A172 (cell line): Measurements from ENCODE around the gene MB. TPM values are rescaled to one million over a fixed set of nuclear protein-coding genes. Genes with fewer than 3 reads are reported as not detected.
"Not testable (repeated sequence)": the region's sequence is repeated elsewhere in the genome, so short reads cannot be mapped to it uniquely, and the experiment has no call there.

Source experiments
- DNase-seq: peaks from one replicate; pipeline ENCODE4 v3.0.0-alpha.2; 2015; ENCODE audit warnings: low spot score
- total RNA-seq: library from RNA; depleted of rRNA; stranded (reverse); fragments of >200 nt; shearing (Covaris generic); gene quantifications from 2 replicates; pipeline ENCODE4 v1.2.3, GENCODE V29; 2014; rRNA removed

MB gene
- total RNA-seq: 3.9 and 4.5 TPM in 2 replicates

DNA sequence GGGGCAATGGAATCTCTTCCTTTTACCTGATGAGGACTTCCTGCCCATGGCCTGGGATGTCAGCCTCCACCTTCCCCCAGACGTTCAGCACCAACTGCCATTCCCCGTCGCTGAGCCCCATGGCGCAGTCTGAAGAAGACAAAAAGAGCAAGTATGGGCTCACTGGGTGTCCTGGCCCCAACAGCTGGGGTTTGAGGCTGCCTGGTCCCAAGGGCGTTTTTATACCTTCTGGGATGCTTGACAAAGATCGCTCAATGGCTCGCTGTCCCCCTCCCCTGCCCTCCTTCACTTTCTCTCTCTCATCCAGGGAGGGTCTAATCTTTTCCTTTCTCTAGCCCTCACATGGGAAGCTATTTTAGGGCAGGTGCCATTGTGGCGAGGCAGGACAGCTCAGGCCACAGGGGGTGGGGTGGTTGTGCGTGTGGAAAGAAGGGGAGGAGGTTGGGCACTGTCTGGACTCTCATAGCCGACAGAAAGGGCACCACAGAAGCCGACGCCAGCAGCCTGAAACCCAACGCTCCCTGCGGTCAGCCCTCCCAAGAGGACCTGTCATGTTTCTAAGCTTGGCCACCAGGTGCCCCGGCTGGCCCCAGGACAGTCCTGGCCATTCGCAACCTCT lies at the start of gene MB:
TSS of gene MB (minus strand) at position 193 of the 619 bp plus-strand sequence. CDS start at position 121, 72 bp downstream.
- no peak for DNase-seq

DNA sequence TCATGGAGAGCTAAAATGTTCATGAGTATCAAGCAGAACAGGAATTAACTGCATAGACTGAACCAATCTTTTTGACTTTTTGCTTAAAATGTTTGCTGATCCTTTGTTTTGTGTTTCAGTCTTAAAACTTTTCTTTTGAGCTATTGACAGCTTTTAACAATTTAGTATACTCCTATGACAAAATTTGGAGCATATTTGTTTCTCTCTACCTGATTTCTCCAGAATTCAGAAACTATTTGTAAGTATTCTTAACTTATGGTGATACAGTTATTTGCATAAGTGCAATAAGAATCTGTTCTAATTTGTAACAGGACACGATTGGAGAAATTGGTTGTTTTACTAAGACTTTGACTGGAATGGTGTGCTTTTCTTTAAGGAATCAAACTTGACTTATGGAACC lies 49.6 kb upstream of the MB start:
- not testable (repeated sequence) for DNase-seq

DNA sequence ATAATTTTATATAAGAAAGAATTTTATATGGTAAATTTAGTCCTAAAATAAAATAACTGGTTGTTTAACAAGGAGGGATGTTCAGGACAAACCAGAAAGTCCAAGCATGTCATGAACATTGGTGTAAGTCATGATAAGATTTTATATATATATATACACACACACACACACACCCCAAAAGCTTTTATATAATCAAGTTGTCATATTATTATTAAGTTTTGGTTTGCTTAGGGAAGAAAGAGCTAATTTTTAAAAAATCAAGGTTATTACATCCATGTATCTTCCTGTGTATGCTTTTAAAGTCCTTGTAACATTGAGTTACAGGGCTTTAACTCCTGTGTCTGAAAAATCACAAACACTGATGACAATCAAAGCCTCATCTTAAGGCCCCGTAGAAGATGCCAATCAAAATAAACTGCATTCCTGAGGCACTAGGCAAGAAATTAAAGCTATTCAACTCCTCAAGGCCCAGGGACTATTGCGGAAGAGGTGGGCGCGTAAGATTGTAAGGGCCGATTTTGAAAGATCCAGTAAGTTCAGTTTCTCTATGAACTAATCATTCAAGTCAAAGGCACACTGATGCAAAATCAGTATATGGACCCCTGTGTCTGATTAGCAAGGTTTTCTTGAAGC lies 47.9 kb upstream of the MB start:
- DNase-seq: no peak

DNA sequence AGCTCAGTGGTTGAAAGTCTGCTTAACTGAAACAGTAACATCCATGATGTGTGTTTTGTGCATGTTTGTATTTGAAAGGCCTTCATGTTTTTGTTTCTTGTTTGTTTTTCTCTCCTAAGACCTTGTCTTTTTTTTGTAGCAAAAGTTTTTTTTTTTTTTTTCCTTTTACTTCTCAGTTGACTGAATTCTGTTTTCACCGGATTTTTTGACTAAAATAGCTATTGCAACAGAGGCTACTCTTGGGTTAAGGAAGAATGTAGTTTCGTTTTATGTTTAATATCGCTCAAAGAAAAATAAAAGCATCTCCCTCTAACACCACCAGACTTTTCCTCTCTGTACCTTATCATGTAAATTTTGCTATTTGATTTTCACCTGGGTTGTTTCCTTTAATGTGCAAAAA lies 46.2 kb upstream of the MB start:
- DNase-seq: no peak

DNA sequence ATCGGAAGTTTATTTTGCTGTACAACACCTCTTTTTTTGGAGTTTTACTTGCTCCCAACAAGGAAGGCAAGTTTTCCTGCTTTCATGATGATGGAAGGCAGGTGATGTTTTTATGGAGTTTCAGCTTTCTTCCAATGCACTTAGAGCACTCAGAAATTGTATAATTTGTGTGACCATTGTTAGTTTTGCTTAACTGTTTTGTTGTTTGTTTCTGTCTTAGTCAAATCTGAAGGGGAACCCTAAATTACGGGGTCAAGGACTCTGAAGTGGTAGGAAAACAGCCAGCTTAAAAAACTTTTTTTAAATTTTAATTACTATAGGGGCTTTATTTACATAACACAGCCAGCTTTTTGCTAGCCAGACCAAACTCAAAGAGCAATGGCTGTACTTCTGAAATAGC lies 45.8 kb upstream of the MB start:
- DNase-seq: no peak

DNA sequence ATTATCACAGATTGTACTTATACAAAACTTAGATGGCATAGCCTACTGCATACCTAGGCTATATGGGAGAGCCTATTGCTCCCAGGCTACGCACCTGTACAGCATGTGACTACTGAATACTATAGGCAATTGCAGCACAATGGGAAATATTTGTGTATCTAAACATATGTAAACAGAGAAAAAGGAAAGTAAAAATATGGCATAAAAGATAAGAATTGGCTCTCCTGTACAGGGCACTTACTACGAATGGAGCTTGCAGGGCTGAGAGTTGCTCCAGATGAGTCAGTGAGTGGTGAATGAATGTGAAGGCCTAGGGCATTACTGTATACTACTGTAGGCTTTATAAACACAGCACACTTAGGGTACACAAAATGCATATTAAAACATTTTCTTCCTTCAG lies 44.3 kb upstream of the MB start:
- DNase-seq: no peak

DNA sequence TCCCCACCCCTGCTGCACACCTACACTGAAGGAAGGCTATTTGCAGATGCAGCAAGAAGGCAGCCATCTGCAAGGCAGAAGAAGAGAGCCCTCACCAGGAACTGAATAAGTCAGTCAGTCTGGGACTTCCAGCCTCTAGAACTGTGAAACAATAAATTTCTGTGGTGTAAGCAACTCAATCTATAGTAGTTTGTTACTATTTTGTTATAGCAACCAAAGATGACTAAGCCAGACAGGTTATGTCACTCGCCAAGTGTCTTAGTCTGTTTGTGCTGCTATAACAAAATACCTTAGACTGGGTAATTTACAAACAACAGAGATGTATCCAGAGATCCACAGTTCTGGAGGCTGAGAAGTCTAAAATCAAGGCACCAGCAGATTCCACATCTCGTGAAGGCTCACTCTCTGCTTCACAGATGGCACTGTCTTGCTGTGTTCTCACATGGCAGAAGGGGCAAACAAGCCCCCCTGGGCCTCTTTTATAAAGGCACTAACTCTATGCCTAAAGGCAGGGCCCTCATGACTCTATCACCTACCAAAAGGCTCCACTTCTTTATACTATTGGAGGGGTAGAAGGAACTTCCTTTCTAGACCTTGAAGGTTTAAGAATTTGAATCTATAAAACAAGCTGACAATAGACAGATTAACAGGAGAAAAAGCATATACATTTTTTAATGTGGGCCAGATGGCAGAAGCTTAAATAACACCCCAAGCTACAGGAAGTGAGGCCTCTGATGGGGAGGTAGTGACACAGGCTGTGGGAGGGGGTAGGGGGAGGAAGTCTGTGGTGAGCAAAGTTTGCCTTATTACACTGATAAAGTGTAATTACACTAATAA lies 43.4 kb upstream of the MB start:
- no peak for DNase-seq

GRCh38 chr22:35657571-35658312 lies 40.6 kb upstream of the MB start:
- no peak for DNase-seq

DNA sequence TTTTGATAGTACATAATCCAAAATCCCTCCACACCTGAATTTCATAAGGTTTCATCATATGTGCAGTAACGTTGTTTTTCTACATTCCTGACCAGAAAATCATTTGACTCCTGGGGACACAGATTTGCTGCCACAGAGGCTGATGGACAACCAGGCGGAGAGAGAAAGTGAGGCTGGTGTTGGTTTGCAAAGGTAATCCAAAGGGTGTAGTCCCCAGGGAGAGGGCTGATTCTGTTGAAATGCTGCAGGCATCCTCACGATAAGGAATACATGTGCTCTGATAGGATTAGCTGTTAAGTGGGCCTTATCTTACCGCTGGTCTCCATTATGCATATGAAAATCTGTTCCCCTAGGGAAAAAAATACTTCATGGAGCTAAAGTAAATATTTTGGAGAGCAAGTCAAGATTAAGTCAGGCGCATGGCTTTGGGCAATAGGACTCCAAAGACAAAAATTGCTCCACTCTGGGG lies 39.2 kb upstream of the MB start:
- no peak for DNase-seq

- DNase-seq: no peak
Measured at GRCh38 chr22:35653824-35654223, 36.7 kb upstream of the MB start.

- DNase-seq: no peak
Measured at GRCh38 chr22:35651085-35651484, 34.0 kb upstream of the MB start.

- DNase-seq: no peak
Measured at GRCh38 chr22:35649636-35650250, 32.6 kb upstream of the MB start.

DNA sequence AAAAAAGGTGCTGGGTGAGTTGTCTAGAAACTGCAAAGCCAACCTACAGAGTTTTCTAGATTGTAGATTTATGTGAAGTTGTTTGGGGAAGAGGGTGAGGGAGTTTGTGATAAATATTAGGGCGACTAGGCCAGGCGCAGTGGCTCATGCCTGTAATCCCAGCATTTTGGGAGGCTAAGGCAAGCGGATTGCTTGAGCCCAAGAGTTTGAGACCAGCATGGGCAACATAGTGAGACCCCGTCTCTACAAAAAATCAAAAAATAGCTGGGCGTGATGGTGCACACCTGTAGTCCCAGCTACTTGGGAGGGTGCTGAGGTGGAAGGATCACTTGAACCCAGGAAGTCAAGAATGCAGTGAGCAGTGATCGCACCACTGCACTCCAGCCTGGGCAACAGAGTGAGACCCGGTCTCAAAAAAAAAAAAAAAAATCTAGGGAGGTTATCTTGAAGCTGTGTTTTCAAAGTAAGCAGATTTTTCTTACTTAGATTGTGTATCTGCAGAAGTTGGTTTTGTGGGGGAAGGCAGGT lies 32.0 kb upstream of the MB start:
- DNase-seq: no peak

DNA sequence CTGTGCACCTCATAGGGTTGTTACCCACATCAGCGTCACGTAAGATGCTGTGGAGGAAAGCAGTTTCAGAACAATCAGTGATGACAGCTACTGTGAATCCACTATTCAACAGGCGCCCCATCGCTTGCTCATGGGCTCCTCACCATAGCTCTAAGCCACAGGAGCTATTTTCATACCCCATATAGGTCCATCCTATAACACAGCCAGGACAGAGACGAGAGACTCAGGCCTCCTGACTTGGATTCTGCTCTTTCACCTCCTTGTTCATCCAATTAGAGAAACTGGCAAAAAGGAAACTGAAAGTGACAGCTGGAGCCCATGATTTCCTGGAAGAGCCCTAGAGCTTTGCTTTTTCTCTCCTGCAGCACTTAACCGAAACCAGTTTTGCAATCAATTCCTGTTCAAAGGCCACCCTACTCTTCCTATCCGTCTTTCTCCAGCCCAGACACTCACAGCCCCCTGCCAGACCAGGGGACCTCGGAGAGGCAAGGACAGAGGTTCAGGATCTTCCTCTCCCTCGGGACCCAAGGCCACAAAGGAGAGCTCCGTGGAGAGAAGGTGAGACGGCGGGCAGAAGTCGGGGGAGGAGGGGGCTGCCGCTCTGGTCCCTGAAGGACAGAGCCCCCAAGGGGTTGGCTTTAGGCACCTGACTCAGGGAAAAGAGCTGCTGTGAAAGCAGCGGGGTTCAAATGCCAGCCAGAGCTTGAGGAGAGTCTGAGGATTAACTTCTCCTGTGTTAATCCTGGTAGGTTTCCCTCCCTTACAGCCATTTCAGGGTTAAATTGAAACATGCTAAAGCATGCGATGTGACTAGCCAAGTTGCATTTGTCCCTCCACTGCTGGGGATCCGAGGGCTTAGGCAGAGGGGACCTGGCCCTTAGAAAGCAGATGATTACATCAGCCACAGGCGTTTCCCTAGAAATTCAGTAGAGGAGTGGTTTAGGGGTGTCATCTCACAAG lies 31.2 kb upstream of the MB start, which contains the start of gene APOL6:
TSS of gene APOL6 (plus strand) at position 381 of the 960 bp plus-strand sequence. CDS start 7,980 bp downstream, outside the sequence.
- DNase-seq: peak; percentile 45

DNA sequence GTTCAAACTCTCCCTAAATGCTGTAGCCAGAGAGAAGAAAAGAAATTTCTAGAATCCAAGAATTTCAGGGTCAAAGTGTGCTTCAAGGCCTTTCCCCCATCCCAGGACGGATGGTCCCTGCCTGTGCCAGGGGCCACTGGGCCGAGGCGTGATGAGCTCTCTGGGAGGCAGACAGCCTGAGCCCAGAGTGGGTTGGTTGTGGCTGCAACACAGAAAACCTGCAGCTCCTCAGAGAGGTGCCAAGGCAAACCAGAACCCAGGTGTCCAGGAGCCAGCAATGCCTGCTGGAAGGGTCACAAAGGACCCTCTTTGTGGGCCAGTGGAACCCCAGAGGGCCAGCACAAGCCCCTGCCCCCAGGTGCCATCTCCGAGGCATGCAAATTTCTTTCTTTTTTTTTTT lies 28.5 kb upstream of the MB start:
- DNase-seq: no peak

- no peak for DNase-seq
Measured at GRCh38 chr22:35643991-35644390, 26.9 kb upstream of the MB start.

DNA sequence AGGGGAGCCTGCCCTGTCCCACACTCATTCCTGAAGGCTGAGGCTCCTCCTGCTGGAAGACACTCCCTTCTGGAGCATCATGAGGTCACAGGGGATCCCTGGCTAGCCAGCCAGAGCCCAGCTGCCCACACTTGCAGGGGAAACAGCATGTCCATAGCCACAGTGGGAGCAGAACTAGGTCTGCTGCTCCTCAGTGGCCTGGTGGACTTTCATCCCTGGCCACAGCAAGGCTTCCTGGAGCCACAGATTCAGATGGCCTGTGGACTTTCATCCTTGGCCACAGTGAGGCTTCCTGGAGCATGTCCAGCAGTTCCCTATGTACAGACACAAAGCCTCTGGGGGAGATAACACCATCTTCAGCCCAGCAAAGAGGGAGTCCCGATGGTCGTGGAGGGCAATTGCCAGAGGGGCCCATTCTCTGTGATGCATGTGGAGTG lies 25.2 kb upstream of the MB start:
- no peak for DNase-seq

DNA sequence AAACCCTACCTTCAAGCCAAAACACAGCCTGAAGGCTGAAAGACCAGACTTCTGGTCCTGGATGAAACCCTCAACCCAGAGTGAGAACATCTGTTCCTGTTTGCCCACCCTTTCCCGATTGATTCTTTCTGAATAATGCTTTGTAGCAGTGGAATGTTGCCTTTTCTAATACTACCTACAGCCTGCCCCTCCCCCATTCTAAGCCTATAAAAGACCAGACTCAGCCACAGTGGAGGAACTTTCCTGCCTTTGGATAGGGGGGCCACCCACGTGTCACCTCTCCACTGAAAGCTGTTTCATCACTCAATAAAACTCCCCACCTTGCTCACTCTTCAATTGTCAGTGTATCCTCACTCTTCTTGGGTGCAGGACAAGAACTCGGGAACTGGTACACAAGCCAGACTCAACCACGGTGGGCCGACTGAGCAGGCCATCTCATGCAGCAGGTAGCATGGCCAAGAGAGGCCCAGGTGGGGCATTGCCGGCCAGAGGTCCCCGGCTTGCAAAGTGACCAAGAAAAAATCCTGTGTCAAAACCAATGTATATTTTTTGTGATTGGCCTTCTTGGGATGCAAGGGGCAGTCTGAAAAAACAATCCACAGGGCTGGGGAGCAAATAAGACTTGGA lies 24.5 kb upstream of the MB start:
- DNase-seq: no peak

- DNase-seq: no peak
Measured at GRCh38 chr22:35638410-35638809, 21.3 kb upstream of the MB start.
